Body of pancreas (tissue), 4 donors: Measurements from ENCODE around the gene PLA2G12A. TPM values are rescaled to one million over a fixed set of nuclear protein-coding genes. Genes with fewer than 3 reads are reported as not detected.

Source experiments
- ATAC-seq: fragments of 150-250 bp; one replicate; pipeline ENCODE4 v1.9.1; 2016
- DNase-seq, 4 donors: peaks; one replicate each; pipeline ENCODE4 v3.0.0-alpha.2; 2019
- H3K27ac ChIP-seq, 4 donors: fragments of 200-600 bp; sonication (generic); 1 replicate in 3 of 4; 2 replicates in 1 of 4; pipeline versions ENCODE4 v1.5.1 to v1.6.1; 2016 to 2019; ENCODE audit warnings: mild to moderate bottlenecking in 1 of 4, mixed read lengths in 1 of 4, moderate library complexity in 1 of 4
- H3K27me3 ChIP-seq, 2 donors: fragments of 200-600 bp; sonication (generic); one replicate each; pipeline ENCODE4 v1.6.0; 2016; ENCODE audit warnings: mild to moderate bottlenecking in 1 of 2
- H3K36me3 ChIP-seq, 2 donors: fragments of 200-600 bp; sonication (generic); replicated peaks in 1 of 2; 2 replicates each; pipeline ENCODE4 v1.5.1; 2016; ENCODE audit warnings: low read depth in 2 of 2; ENCODE audit not compliant: insufficient read depth in 1 of 2
- H3K4me1 ChIP-seq: fragments of 200-600 bp; sonication (generic); one replicate; pipeline ENCODE4 v1.6.0; 2016
- H3K4me3 ChIP-seq, 2 donors: fragments of 200-600 bp; sonication (generic); 1 replicate in 1 of 2; 2 replicates in 1 of 2; pipeline ENCODE4 v1.5.1; 2016 to 2019
- H3K9me3 ChIP-seq, 3 donors: fragments of 200-600 bp; sonication (generic); 1 replicate in 2 of 3; 2 replicates in 1 of 3; pipeline ENCODE4 v1.5.1; 2016
- CTCF ChIP-seq, 7 experiments: fragments of 450-650 bp in 4 of 7; fragments of 200-600 bp in 3 of 7; sonication (generic) in 3 of 7; IDR thresholded peaks; one replicate each; pipeline ENCODE4 v1.5.1; 2016 to 2019; ENCODE audit warnings: antibody characterized with exemption in 7 of 7
- POLR2A ChIP-seq, 3 donors: fragments of 450-650 bp; IDR thresholded peaks; one replicate each; pipeline ENCODE4 v1.6.1; 2016; ENCODE audit warnings: antibody characterized with exemption in 3 of 3, mild to moderate bottlenecking in 2 of 3
- WGBS, 2 donors: methylation state at CpG; one replicate each; pipeline ENCODE4 v1.1.5; 2017; 5-methylcytosine and 5-hydroxymethylcytosine counted together
- intact Hi-C: fragments of 100-400 bp; cut with DNase I; formaldehyde crosslinking; loops from one replicate; pipeline ENCODE4 v1.15.1; 2023
- total RNA-seq, 2 donors: library from RNA; depleted of rRNA; stranded (reverse); fragments of >200 nt; gene quantifications; one replicate each; pipeline ENCODE4 v1.1.0, GENCODE V29; 2016

PLA2G12A gene
- total RNA-seq, 2 donors from 2014 or later: 17.1 to 18.5 TPM

- 84 to 88% methylated on average over 1 of the region's 1 CpG for whole genome bisulfite sequencing, 2 donors
- Histone ChIP-seq H3K4me3 (no peak overlapping the region), H3K36me3 (no peaks in the 10 kb centered on the region), H3K27me3 (no peaks in the 10 kb centered on the region), H3K4me1 (no peaks in the 10 kb centered on the region), H3K9me3 (no peaks in the 10 kb centered on the region), H3K27ac (no peak overlapping the region)
- ATAC-seq: no peak
- no peak for DNase-seq
- TF ChIP-seq CTCF (IDR thresholded peaks at IDR 0.05) (peak in 2 of 7 experiments; percentile 20 to 32), POLR2A (IDR thresholded peaks at IDR 0.05) (no peak)
- intact Hi-C loops: no loop called here
Measured at GRCh38 chr4:109676886-109677285, 53.0 kb downstream of the PLA2G12A start.

- Histone ChIP-seq H3K27me3 (no peaks in the 10 kb centered on the region), H3K9me3 (no peaks in the 10 kb centered on the region), H3K27ac (no peak overlapping the region), H3K4me1 (no peaks in the 10 kb centered on the region), H3K4me3 (no peak overlapping the region), H3K36me3 (no peaks in the 10 kb centered on the region)
- intact Hi-C loops: no loop called here
- TF ChIP-seq CTCF (IDR thresholded peaks at IDR 0.05) (no peak), POLR2A (IDR thresholded peaks at IDR 0.05) (no peak)
- WGBS, 2 donors: 82 to 93% methylated on average over 1 of the region's 1 CpG
- ATAC-seq: no peak
- DNase-seq: no peak
Measured at GRCh38 chr4:109675843-109676242, 54.0 kb downstream of the PLA2G12A start.

GRCh38 chr4:109675181-109675580 is 54.7 kb downstream of the PLA2G12A start:
- Histone ChIP-seq H3K36me3 (no peaks in the 10 kb centered on the region), H3K4me3 (no peak overlapping the region), H3K9me3 (no peaks in the 10 kb centered on the region), H3K27me3 (no peaks in the 10 kb centered on the region), H3K27ac (no peak overlapping the region), H3K4me1 (no peaks in the 10 kb centered on the region)
- intact Hi-C loops: no loop called here
- TF ChIP-seq CTCF (IDR thresholded peaks at IDR 0.05) (no peak), POLR2A (IDR thresholded peaks at IDR 0.05) (no peak)
- WGBS, 2 donors: 32 to 37% methylated on average over 3 of the region's 3 CpGs
- DNase-seq (no peak), ATAC-seq (no peak)

GRCh38 chr4:109673303-109673702 is 56.6 kb downstream of the PLA2G12A start:
- no peaks in the 10 kb centered on the region for H3K9me3 ChIP-seq
- H3K4me3 ChIP-seq: no peak overlapping the region
- WGBS, 2 donors: 92 to 100% methylated on average over 1 of the region's 1 CpG
- H3K27me3 ChIP-seq: no peaks in the 10 kb centered on the region
- TF ChIP-seq POLR2A (IDR thresholded peaks at IDR 0.05) (no peak), CTCF (IDR thresholded peaks at IDR 0.05) (no peak)
- no peaks in the 10 kb centered on the region for H3K4me1 ChIP-seq
- no peak for ATAC-seq
- intact Hi-C loops: no loop called here
- no peak overlapping the region for H3K27ac ChIP-seq
- no peak for DNase-seq
- no peaks in the 10 kb centered on the region for H3K36me3 ChIP-seq

- H3K27ac ChIP-seq: no peak overlapping the region
- DNase-seq: no peak
- H3K27me3 ChIP-seq: no peaks in the 10 kb centered on the region
- intact Hi-C loops: no loop called here
- H3K9me3 ChIP-seq: no peaks in the 10 kb centered on the region
- H3K4me1 ChIP-seq: no peaks in the 10 kb centered on the region
- H3K4me3 ChIP-seq: no peak overlapping the region
- TF ChIP-seq CTCF (IDR thresholded peaks at IDR 0.05): no peak
- no peak for TF ChIP-seq POLR2A (IDR thresholded peaks at IDR 0.05)
- no peak for ATAC-seq
- H3K36me3 ChIP-seq: no peaks in the 10 kb centered on the region
Measured at GRCh38 chr4:109672169-109672930, 57.5 kb downstream of the PLA2G12A start.
